ENCODE measurements around the gene RAX.

DNA sequence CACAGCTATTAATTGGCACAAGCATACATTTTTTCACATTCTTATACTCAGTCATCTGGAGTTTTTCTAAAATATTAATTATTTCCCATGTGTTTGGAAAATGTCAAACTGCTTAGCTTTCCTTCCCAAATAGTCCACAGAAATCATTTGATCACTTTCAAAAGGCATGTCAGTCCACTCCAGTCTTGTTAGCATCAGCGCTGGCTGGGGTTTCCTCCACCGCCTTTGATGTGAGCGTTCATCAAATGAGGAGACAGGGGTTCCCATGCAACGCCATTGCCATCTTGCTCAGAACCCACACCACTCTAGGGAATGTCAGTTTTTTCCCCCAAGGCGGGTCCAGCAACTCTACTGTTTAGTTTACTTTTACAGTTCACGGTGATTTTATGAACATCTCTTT lies 13.1 kb upstream of the RAX start:
- TF ChIP-seq, protein P1, sequence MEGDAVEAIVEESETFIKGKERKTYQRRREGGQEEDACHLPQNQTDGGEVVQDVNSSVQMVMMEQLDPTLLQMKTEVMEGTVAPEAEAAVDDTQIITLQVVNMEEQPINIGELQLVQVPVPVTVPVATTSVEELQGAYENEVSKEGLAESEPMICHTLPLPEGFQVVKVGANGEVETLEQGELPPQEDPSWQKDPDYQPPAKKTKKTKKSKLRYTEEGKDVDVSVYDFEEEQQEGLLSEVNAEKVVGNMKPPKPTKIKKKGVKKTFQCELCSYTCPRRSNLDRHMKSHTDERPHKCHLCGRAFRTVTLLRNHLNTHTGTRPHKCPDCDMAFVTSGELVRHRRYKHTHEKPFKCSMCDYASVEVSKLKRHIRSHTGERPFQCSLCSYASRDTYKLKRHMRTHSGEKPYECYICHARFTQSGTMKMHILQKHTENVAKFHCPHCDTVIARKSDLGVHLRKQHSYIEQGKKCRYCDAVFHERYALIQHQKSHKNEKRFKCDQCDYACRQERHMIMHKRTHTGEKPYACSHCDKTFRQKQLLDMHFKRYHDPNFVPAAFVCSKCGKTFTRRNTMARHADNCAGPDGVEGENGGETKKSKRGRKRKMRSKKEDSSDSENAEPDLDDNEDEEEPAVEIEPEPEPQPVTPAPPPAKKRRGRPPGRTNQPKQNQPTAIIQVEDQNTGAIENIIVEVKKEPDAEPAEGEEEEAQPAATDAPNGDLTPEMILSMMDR (IDR thresholded peaks at IDR 0.05 in 8 of 11, conservative IDR thresholded peaks at IDR 0.05 in 3 of 11): no peak
- no peak for TF ChIP-seq POLR2A (IDR thresholded peaks at IDR 0.05)
